WI38 (cell line): Measurements from ENCODE around the gene PCDHB6.
"Not testable (repeated sequence)": the region's sequence is repeated elsewhere in the genome, so short reads cannot be mapped to it uniquely, and the experiment has no call there.

Experiments used
- H3K4me3 ChIP-seq: 2 replicates; pipeline ENCODE4 v1.5.1; 2011; ENCODE audit warnings: low read depth, mild to moderate bottlenecking, control low read depth, low read length
- TF ChIP-seq, protein P1 (sequence below): IDR thresholded peaks from 2 replicates; pipeline ENCODE4 v1.5.1; 2012; ENCODE audit warnings: low read depth, mild to moderate bottlenecking, control low read depth, low read length

Gene PCDHB6

GRCh38 chr5:141149812-141150211 is at the start of gene PCDHB6:
TSS of gene PCDHB6 (plus strand) at chr5:141150057. CDS start at chr5:141150258, 201 bp downstream.
- peak within 1 kb of the TSS; percentile 34 for H3K4me3 ChIP-seq
- TF ChIP-seq, protein P1, sequence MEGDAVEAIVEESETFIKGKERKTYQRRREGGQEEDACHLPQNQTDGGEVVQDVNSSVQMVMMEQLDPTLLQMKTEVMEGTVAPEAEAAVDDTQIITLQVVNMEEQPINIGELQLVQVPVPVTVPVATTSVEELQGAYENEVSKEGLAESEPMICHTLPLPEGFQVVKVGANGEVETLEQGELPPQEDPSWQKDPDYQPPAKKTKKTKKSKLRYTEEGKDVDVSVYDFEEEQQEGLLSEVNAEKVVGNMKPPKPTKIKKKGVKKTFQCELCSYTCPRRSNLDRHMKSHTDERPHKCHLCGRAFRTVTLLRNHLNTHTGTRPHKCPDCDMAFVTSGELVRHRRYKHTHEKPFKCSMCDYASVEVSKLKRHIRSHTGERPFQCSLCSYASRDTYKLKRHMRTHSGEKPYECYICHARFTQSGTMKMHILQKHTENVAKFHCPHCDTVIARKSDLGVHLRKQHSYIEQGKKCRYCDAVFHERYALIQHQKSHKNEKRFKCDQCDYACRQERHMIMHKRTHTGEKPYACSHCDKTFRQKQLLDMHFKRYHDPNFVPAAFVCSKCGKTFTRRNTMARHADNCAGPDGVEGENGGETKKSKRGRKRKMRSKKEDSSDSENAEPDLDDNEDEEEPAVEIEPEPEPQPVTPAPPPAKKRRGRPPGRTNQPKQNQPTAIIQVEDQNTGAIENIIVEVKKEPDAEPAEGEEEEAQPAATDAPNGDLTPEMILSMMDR, result 0 out of 2 replicates have a peak, but pooled peaks have one; percentile 13

DNA sequence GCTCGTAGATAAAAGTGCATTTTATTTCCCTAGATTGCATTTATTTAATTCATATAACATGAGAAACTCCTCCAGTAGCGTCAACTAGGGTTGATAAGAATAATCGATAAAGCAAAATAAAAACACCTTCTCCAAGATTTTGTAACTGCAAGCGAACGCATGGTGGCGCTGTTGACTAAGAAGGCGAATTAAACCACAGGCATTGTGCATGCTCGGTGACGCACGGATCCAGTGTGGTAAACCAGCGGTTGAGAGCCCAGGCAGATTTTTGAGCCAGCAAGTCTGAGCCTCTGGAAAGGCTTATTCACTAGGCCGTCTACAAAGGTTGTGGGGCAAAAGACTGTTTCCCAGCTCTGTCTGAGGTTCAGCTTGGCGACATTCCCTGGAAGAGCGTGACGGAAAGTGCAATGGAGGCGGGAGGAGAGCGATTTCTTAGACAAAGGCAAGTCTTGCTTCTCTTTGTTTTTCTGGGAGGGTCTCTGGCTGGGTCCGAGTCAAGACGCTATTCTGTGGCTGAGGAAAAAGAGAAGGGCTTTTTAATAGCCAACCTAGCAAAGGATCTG is 49.5 kb upstream of the PCDHB6 start, which contains the start of gene PCDHB3:
Gene PCDHB3 (plus strand): TSS at position 231 of the 563 bp plus-strand sequence. CDS start 177 bp downstream, at position 408.
- TF ChIP-seq, protein P1, result 0 out of 2 replicates have a peak, but pooled peaks have one; percentile 4
- H3K4me3 ChIP-seq, result no peak within 1 kb of the TSS

- TF ChIP-seq, protein P1, result no peak
- H3K4me3 ChIP-seq, result no peak overlapping the region
Measured at GRCh38 chr5:141101059-141101458, 48.8 kb upstream of the PCDHB6 start.

DNA sequence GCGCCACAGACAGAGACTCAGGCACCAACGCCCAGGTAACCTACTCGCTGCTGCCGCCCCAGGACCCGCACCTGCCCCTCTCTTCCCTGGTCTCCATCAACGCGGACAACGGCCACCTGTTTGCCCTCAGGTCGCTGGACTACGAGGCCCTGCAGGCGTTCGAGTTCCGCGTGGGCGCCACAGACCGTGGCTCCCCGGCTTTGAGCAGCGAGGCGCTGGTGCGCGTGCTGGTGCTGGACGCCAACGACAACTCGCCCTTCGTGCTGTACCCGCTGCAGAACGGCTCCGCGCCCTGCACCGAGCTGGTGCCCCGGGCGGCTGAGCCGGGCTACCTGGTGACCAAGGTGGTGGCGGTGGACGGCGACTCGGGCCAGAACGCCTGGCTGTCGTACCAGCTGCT is 47.8 kb upstream of the PCDHB6 start:
- not testable (repeated sequence) for H3K4me3 ChIP-seq

- H3K4me3 ChIP-seq, result not testable (repeated sequence)
Measured at GRCh38 chr5:141102471-141102870, 47.4 kb upstream of the PCDHB6 start.

GRCh38 chr5:141105350-141105749 is 44.5 kb upstream of the PCDHB6 start:
- no peak overlapping the region for H3K4me3 ChIP-seq
- TF ChIP-seq, protein P1, result no peak

GRCh38 chr5:141119250-141119649 is 30.6 kb upstream of the PCDHB6 start:
- no peak overlapping the region for H3K4me3 ChIP-seq
- TF ChIP-seq, protein P1, result no peak

- TF ChIP-seq, protein P1, result no peak
- no peak within 1 kb of the TSS for H3K4me3 ChIP-seq
Measured at GRCh38 chr5:141121563-141121962, 28.3 kb upstream of the PCDHB6 start, which contains the start of gene PCDHB4. TSS of gene PCDHB4 (plus strand) at chr5:141121818. CDS start at chr5:141121999, 181 bp downstream.
